A549 (cell line): ENCODE measurements around the gene RPL6.
"Not testable (repeated sequence)": the region's sequence is repeated elsewhere in the genome, so short reads cannot be mapped to it uniquely, and the experiment has no call there.

Experiments
- ESRRA ChIP-seq: fragments of 150-350 bp; IDR thresholded peaks from 2 replicates; pipeline ENCODE4 v1.6.1; 2014; ENCODE audit warnings: mild to moderate bottlenecking, low read length, borderline replicate concordance
- POLR2AphosphoS2 ChIP-seq: conservative IDR thresholded peaks from 2 replicates; pipeline ENCODE4 v1.6.1; 2012; ENCODE audit warnings: low read length, improper control_type of control experiment, inconsistent platforms
- RAD21 ChIP-seq, 2 experiments: fragments of >200 bp in 1 of 2; sonication (Bioruptor Twin) in 1 of 2; formaldehyde crosslinking in 1 of 2; IDR thresholded peaks in 1 of 2; conservative IDR thresholded peaks in 1 of 2; 2 replicates in 1 of 2; 3 replicates in 1 of 2; pipeline ENCODE4 v1.6.1; 2012 to 2018; ENCODE audit warnings: inconsistent platforms in 1 of 2

DNA sequence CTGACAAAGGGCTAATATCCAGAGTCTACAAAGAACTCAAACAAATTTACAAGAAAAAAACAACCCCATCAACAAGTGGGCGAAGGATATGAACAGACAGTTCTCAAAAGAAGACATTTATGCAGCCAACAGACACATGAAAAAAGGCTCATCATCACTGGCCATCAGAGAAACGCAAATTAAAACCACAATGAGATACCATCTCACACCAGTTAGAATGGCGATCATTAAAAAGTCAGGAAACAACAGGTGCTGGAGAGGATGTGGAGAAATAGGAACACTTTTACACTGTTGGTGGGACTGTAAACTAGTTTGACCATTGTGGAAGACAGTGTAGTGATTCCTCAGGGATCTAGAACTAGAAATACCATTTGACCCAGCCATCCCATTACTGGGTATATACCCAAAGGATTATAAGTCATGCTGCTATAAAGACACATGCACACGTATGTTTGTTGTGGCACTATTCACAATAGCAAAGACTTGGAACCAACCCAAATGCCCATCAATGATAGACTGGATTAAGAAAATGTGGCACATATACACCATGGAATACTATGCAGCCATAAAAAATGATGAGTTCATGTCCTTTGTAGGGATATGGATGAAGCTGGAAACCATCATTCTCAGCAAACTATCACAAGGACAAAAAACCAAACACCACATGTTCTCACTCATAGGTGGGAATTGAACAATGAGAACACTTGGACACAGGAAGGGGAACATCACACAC is 19.3 kb downstream of the RPL6 start:
- TF ChIP-seq RAD21 (conservative IDR thresholded peaks at IDR 0.05 in 1 of 2, IDR thresholded peaks at IDR 0.05 in 1 of 2); ESRRA; POLR2AphosphoS2: not testable (repeated sequence)
